SJCRH30 (cell line): ENCODE measurements around the gene KIF6. TPM values are rescaled to one million over a fixed set of nuclear protein-coding genes. Genes with fewer than 3 reads are reported as not detected.
A peak's percentile ranks its signal among the peaks of the same experiment; 100 is the strongest.

Source experiments
- DNase-seq, 2 experiments: peaks; one replicate each; pipeline ENCODE4 v3.0.0-alpha.2; 2015 to 2020
- H3K27ac ChIP-seq: fragments of 250-450 bp; sonication (Bioruptor Pico); 2 replicates; pipeline ENCODE4 v1.5.1; 2020; ENCODE audit warnings: mild to moderate bottlenecking, moderate library complexity
- H3K27me3 ChIP-seq: fragments of 250-450 bp; sonication (Bioruptor Pico); 2 replicates; pipeline ENCODE4 v1.5.1; 2020; ENCODE audit warnings: mild to moderate bottlenecking, moderate library complexity
- H3K36me3 ChIP-seq: fragments of 250-450 bp; sonication (Bioruptor Pico); 2 replicates; pipeline ENCODE4 v1.5.1; 2020; ENCODE audit warnings: mild to moderate bottlenecking, moderate library complexity
- H3K4me1 ChIP-seq: fragments of 250-450 bp; sonication (Bioruptor Pico); 2 replicates; pipeline ENCODE4 v1.5.1; 2020; ENCODE audit warnings: mild to moderate bottlenecking, moderate library complexity
- H3K4me3 ChIP-seq: fragments of 250-450 bp; sonication (Bioruptor Pico); 2 replicates; pipeline ENCODE4 v1.5.1; 2020; ENCODE audit warnings: mild to moderate bottlenecking, moderate library complexity
- H3K9me3 ChIP-seq: fragments of 250-450 bp; sonication (Bioruptor Pico); replicated peaks from 2 replicates; pipeline ENCODE4 v1.5.1; 2020; ENCODE audit warnings: mild to moderate bottlenecking, moderate library complexity
- total RNA-seq: library from RNA; depleted of rRNA; stranded (reverse); fragments of >200 nt; shearing (Covaris generic); gene quantifications from 2 replicates; pipeline ENCODE4 v1.2.3, GENCODE V29; 2014

Gene KIF6
- total RNA-seq, 1 experiment from 2014 or later, result 0.22 TPM

GRCh38 chr6:39375405-39375804, 349.8 kb downstream of the KIF6 start:
- no peaks in the 10 kb centered on the region; the same call in 1 of the 2 replicates for H3K27me3 ChIP-seq
- H3K9me3 ChIP-seq, result no peaks in the 10 kb centered on the region
- no peak for DNase-seq
- no peak overlapping the region for H3K27ac ChIP-seq
- no peaks in the 10 kb centered on the region for H3K36me3 ChIP-seq
- H3K4me3 ChIP-seq, result no peak overlapping the region
- H3K4me1 ChIP-seq, result no peaks in the 10 kb centered on the region

- Histone ChIP-seq H3K9me3 (no peaks in the 10 kb centered on the region), H3K4me3 (no peak overlapping the region), H3K27ac (no peak overlapping the region), H3K36me3 (no peaks in the 10 kb centered on the region), H3K27me3 (no peaks in the 10 kb centered on the region), H3K4me1 (no peaks in the 10 kb centered on the region)
- no peak for DNase-seq
Measured at GRCh38 chr6:39370390-39370789, 354.8 kb downstream of the KIF6 start.

GRCh38 chr6:39369987-39370386, 355.2 kb downstream of the KIF6 start:
- H3K4me1 ChIP-seq, result no peaks in the 10 kb centered on the region
- no peak overlapping the region for H3K27ac ChIP-seq
- no peaks in the 10 kb centered on the region for H3K27me3 ChIP-seq
- no peaks in the 10 kb centered on the region for H3K9me3 ChIP-seq
- no peak overlapping the region for H3K4me3 ChIP-seq
- no peak for DNase-seq
- no peaks in the 10 kb centered on the region for H3K36me3 ChIP-seq

GRCh38 chr6:39367700-39368099, 357.5 kb downstream of the KIF6 start:
- Histone ChIP-seq H3K27me3 (no peaks in the 10 kb centered on the region), H3K4me1 (no peaks in the 10 kb centered on the region), H3K9me3 (no peaks in the 10 kb centered on the region), H3K4me3 (no peak overlapping the region), H3K36me3 (no peaks in the 10 kb centered on the region), H3K27ac (no peak overlapping the region)
- DNase-seq, result no peak

- Histone ChIP-seq H3K4me3 (no peak overlapping the region), H3K4me1 (peaks cover 3% of the 10 kb centered on the region; the same call in 1 of the 2 replicates), H3K27me3 (no peaks in the 10 kb centered on the region), H3K36me3 (no peaks in the 10 kb centered on the region), H3K9me3 (no peaks in the 10 kb centered on the region), H3K27ac (no peak overlapping the region)
- DNase-seq, result no peak
Measured at GRCh38 chr6:39366931-39367618, 358.1 kb downstream of the KIF6 start.

DNA sequence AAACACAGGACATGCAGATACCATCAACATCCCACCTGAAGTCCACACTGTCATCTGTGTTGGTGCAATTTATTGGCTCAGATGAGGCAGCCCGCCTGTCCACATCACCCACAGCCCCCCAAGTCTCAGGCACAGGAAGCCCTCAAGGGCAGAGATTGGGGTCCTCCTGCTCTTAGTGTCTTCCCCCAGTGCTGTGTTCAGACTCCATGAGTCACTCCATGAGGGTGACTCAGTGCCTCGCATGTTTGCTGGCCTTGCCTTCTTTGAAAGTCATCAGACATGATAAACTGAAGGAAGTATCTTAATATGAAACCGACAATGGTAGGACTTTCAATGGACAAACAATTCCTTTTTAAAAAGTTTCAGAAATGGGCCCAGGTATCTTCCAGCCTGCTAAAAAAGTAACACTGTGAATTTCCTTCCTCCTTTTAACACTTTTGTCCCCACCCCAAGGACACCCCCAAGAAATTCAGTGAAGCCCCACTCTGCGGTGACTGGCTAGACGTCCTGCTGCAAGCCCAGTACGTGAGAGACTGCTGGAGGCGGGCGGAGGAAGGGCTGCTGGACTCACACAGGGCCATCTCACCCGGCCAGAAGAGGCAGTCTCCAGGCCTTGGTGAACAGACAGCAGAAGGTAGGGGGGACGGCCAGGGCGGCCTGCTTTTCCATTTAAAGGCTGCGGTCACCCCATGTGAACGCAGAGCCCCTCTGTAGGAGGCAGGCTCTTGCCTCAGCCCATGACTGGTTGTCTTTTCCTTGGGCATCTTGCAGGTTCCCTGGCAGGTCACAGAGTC, 359.7 kb downstream of the KIF6 start:
- no peak overlapping the region for H3K27ac ChIP-seq
- H3K9me3 ChIP-seq, result no peaks in the 10 kb centered on the region
- no peak overlapping the region for H3K4me3 ChIP-seq
- peaks cover 3% of the 10 kb centered on the region; the same call in 1 of the 2 replicates for H3K4me1 ChIP-seq
- H3K36me3 ChIP-seq, result no peaks in the 10 kb centered on the region
- no peak for DNase-seq
- H3K27me3 ChIP-seq, result no peaks in the 10 kb centered on the region

DNA sequence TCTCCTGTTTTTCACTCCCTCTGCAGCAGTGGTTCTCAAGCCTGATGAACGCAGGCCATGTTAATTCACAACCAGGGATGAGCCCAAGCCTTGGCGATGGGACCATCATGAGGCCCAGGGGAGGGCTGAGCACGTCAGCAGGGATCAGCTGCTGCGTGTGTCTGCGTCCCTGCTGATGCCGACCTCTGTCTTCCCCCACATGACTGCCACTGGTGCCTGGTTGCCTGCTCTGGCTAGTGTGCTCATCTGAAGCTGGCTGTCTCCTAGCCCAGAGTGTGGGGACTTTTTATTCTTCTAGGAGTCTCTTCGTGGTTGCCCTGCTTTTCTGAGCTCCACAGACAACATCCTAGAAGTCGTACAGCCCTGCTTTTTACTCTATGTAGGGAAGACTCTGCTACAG, 361.9 kb downstream of the KIF6 start:
- no peak overlapping the region for H3K4me3 ChIP-seq
- no peaks in the 10 kb centered on the region for H3K27me3 ChIP-seq
- no peaks in the 10 kb centered on the region for H3K9me3 ChIP-seq
- no peaks in the 10 kb centered on the region for H3K36me3 ChIP-seq
- DNase-seq, result no peak
- peaks cover 3% of the 10 kb centered on the region; the same call in 1 of the 2 replicates for H3K4me1 ChIP-seq
- no peak overlapping the region for H3K27ac ChIP-seq

- H3K4me3 ChIP-seq, result no peak overlapping the region
- no peaks in the 10 kb centered on the region for H3K36me3 ChIP-seq
- DNase-seq, result peak; percentile 38 to 57
- no peaks in the 10 kb centered on the region for H3K27me3 ChIP-seq
- H3K27ac ChIP-seq, result no peak overlapping the region
- H3K9me3 ChIP-seq, result no peaks in the 10 kb centered on the region
- H3K4me1 ChIP-seq, result peaks cover 11% of the 10 kb centered on the region; the same call in 1 of the 2 replicates
Measured at GRCh38 chr6:39362487-39362865, 362.7 kb downstream of the KIF6 start.

- H3K4me1 ChIP-seq, result peaks cover 11% of the 10 kb centered on the region; the same call in 1 of the 2 replicates
- no peak overlapping the region for H3K27ac ChIP-seq
- no peaks in the 10 kb centered on the region for H3K9me3 ChIP-seq
- H3K4me3 ChIP-seq, result no peak overlapping the region
- no peaks in the 10 kb centered on the region for H3K27me3 ChIP-seq
- peak; percentile 65 to 84 for DNase-seq
- no peaks in the 10 kb centered on the region for H3K36me3 ChIP-seq
Measured at GRCh38 chr6:39361657-39362486, 363.3 kb downstream of the KIF6 start.

DNA sequence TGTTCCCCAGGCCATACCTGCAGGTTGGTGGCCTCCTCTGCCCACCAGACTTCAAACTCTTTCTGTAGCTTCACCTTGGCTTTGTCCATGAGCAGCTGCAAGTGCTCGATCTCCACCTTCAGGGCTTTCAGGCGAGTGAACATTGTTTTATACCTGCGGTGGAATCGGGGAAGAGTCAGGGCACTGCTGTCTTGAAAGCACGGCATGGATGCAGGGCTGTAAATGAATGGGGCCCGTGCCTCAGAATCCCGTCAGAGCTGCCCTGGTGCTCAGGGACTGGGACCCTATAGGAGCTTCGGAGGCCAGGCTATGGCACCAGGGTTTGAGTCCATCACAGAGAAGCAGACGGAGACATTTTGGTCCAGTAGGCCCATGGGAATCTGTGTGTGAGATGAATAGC, 364.8 kb downstream of the KIF6 start:
- H3K4me3 ChIP-seq, result no peak overlapping the region
- H3K36me3 ChIP-seq, result no peaks in the 10 kb centered on the region
- no peak for DNase-seq
- no peaks in the 10 kb centered on the region for H3K9me3 ChIP-seq
- no peak overlapping the region for H3K27ac ChIP-seq
- H3K4me1 ChIP-seq, result peaks cover 11% of the 10 kb centered on the region; the same call in 1 of the 2 replicates
- no peaks in the 10 kb centered on the region for H3K27me3 ChIP-seq

DNA sequence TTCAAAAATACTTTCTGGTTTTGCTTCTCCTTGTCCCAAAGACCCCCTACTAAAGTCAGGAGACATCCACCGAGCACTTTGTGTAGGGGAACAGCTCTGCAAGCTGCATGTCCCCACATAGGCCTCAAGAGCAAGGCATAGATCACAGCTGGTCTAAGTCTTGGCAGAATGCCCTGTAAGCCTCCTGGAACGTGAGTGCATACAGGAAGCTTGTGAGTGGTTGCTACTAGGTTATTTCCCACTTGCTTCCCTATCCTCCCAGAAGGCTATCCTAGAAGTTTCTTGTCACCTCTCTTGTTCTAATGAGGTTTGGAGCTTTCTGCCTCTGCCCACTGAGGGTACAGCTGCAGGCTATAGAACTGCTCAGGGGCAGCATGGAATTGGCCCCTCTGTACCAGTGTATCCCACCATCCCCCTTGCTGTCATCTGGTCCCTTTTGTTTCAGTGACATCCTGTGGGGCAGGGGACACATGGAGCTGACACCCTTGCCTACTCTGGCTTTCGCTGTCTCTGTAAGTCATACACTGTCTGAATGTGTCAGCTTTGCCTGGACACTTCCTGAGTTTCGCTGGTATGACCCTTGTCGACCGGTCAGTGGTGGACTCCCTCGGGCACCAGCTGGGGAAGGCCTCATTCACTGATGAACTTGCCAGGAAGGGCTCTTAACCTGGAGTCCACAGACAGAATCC, 367.1 kb downstream of the KIF6 start:
- DNase-seq, result peak; percentile 74 to 88
- Histone ChIP-seq H3K36me3 (no peaks in the 10 kb centered on the region), H3K27ac (no peak overlapping the region), H3K4me3 (no peak overlapping the region), H3K27me3 (no peaks in the 10 kb centered on the region), H3K4me1 (peaks cover 11% of the 10 kb centered on the region; the same call in 1 of the 2 replicates), H3K9me3 (no peaks in the 10 kb centered on the region)

DNA sequence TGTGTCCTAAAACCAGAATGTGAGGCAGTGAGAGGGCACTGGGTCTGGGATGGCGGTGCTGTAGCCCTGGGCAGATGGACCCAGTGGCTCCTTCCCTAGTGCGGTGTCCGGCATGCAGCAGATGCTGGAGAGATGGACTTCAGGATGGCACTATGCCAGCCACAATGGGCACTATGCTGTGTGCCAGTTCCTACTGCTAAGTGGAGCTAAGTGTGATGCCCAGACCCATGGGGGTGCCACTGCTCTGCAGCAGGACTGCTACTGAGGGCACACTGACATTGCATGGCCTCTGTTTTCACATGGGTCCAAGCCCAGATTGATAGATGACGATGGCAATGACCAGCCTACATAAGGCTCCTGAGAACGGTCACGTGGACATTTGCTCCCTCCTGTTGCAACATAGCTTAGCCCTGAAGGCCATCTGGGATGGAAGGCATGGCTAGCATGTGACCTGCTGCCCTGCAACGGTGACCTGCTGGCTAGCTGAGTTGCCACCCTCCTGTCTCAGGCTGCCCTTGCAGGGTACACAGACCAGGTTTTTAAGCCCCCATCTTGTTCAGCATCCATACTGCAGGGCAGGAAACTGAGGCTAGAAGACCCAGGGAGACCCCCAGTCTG, 371.4 kb downstream of the KIF6 start:
- Histone ChIP-seq H3K4me1 (peaks cover 8% of the 10 kb centered on the region; the same call in 1 of the 2 replicates), H3K27ac (no peak overlapping the region), H3K36me3 (no peaks in the 10 kb centered on the region), H3K4me3 (no peak overlapping the region), H3K27me3 (no peaks in the 10 kb centered on the region), H3K9me3 (no peaks in the 10 kb centered on the region)
- no peak for DNase-seq

DNA sequence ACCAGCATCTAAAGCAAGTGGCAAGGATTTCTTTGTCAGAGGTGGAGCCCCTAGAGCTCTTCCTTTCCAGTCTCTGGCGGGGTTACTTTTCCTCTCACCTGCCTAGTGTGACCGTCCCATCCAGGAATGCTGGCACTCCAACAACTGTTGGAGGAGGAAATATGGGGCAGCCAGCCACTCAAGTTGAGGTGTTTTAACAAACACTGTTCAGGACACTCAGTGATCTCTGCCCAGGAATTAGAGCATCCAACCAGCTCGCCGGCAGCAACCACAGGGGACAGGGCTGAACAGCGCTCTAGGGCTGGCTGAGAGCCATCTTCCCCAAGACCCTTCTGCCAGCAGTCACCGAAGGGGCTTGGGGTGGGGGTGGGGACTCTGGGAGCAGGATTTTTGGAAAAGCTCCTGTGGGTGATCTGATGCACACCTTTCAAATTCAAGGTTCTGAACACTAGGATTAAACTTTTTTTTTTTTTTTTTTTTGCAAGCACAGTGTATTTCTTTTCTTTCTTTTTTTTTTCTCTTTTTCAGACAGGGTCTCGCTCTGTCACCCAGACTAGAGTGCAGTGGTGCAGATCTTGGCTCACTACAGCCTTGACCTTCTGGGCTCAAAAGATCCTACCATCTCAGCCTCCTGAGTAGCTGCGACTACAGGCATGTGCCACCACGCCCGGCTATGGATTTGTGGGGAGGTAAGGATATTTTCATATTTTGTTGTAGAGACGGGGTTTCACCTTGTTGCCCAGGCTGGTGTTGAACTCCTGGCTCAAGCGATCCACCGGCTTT, 374.3 kb downstream of the KIF6 start:
- Histone ChIP-seq H3K27me3 (no peaks in the 10 kb centered on the region), H3K9me3 (no peaks in the 10 kb centered on the region), H3K4me1 (peaks cover 14% of the 10 kb centered on the region; the same call in 1 of the 2 replicates), H3K27ac (no peak overlapping the region), H3K36me3 (no peaks in the 10 kb centered on the region), H3K4me3 (no peak overlapping the region)
- no peak for DNase-seq
